SJCRH30 (cell line): ENCODE data around the gene GNA15. TPM values are rescaled to one million over a fixed set of nuclear protein-coding genes. Genes with fewer than 3 reads are reported as not detected.
"Not testable (repeated sequence)": the region's sequence is repeated elsewhere in the genome, so short reads cannot be mapped to it uniquely, and the experiment has no call there.

Experiments
- DNase-seq, 2 experiments: peaks; one replicate each; pipeline ENCODE4 v3.0.0-alpha.2; 2015 to 2020
- H3K27ac ChIP-seq: fragments of 250-450 bp; sonication (Bioruptor Pico); 2 replicates; pipeline ENCODE4 v1.5.1; 2020; ENCODE audit warnings: mild to moderate bottlenecking, moderate library complexity
- H3K27me3 ChIP-seq: fragments of 250-450 bp; sonication (Bioruptor Pico); 2 replicates; pipeline ENCODE4 v1.5.1; 2020; ENCODE audit warnings: mild to moderate bottlenecking, moderate library complexity
- H3K36me3 ChIP-seq: fragments of 250-450 bp; sonication (Bioruptor Pico); 2 replicates; pipeline ENCODE4 v1.5.1; 2020; ENCODE audit warnings: mild to moderate bottlenecking, moderate library complexity
- H3K4me1 ChIP-seq: fragments of 250-450 bp; sonication (Bioruptor Pico); 2 replicates; pipeline ENCODE4 v1.5.1; 2020; ENCODE audit warnings: mild to moderate bottlenecking, moderate library complexity
- H3K4me3 ChIP-seq: fragments of 250-450 bp; sonication (Bioruptor Pico); 2 replicates; pipeline ENCODE4 v1.5.1; 2020; ENCODE audit warnings: mild to moderate bottlenecking, moderate library complexity
- H3K9me3 ChIP-seq: fragments of 250-450 bp; sonication (Bioruptor Pico); replicated peaks from 2 replicates; pipeline ENCODE4 v1.5.1; 2020; ENCODE audit warnings: mild to moderate bottlenecking, moderate library complexity
- total RNA-seq: library from RNA; depleted of rRNA; stranded (reverse); fragments of >200 nt; shearing (Covaris generic); gene quantifications from 2 replicates; pipeline ENCODE4 v1.2.3, GENCODE V29; 2014

GNA15 gene
- total RNA-seq, 1 experiment from 2014 or later: 0.59 TPM

- Histone ChIP-seq H3K4me3 (no peak overlapping the region), H3K9me3 (no peaks in the 10 kb centered on the region), H3K36me3 (peaks cover 3% of the 10 kb centered on the region; the same call in 1 of the 2 replicates), H3K4me1 (no peaks in the 10 kb centered on the region; the same call in 1 of the 2 replicates), H3K27ac (no peak overlapping the region), H3K27me3 (no peaks in the 10 kb centered on the region)
- DNase-seq: no peak
These were observed 54.1 kb downstream of the GNA15 start for GRCh38 chr19:3189702-3190469.

- no peaks in the 10 kb centered on the region for H3K27me3 ChIP-seq
- DNase-seq: no peak
- no peaks in the 10 kb centered on the region; the same call in 1 of the 2 replicates for H3K4me1 ChIP-seq
- no peak overlapping the region for H3K4me3 ChIP-seq
- no peaks in the 10 kb centered on the region for H3K9me3 ChIP-seq
- no peak overlapping the region for H3K27ac ChIP-seq
- peaks cover 3% of the 10 kb centered on the region; the same call in 1 of the 2 replicates for H3K36me3 ChIP-seq
These were observed 54.6 kb downstream of the GNA15 start for GRCh38 chr19:3190470-3190770.

GRCh38 chr19:3190921-3191805 is 55.3 kb downstream of the GNA15 start:
- Histone ChIP-seq H3K27ac (no peak overlapping the region), H3K4me3 (no peak overlapping the region), H3K4me1 (no peaks in the 10 kb centered on the region; the same call in 1 of the 2 replicates), H3K36me3 (peaks cover 3% of the 10 kb centered on the region; the same call in 1 of the 2 replicates), H3K27me3 (no peaks in the 10 kb centered on the region), H3K9me3 (no peaks in the 10 kb centered on the region)
- no peak for DNase-seq

GRCh38 chr19:3191806-3192104 is 55.9 kb downstream of the GNA15 start:
- not testable (repeated sequence) for H3K27ac ChIP-seq, H3K4me3 ChIP-seq, H3K36me3 ChIP-seq, DNase-seq, H3K9me3 ChIP-seq, H3K4me1 ChIP-seq, H3K27me3 ChIP-seq

GRCh38 chr19:3192228-3192635 is 56.4 kb downstream of the GNA15 start:
- H3K4me1 ChIP-seq: no peaks in the 10 kb centered on the region; the same call in 1 of the 2 replicates
- no peaks in the 10 kb centered on the region for H3K9me3 ChIP-seq

GRCh38 chr19:3192684-3193083 is 56.9 kb downstream of the GNA15 start:
- no peak overlapping the region for H3K4me3 ChIP-seq
- H3K9me3 ChIP-seq: no peaks in the 10 kb centered on the region
- peaks cover 3% of the 10 kb centered on the region; the same call in 1 of the 2 replicates for H3K36me3 ChIP-seq
- H3K27ac ChIP-seq: no peak overlapping the region
- no peaks in the 10 kb centered on the region for H3K4me1 ChIP-seq
- H3K27me3 ChIP-seq: no peaks in the 10 kb centered on the region
- DNase-seq: no peak

More at GRCh38 chr19:3192228-3192635, 56.4 kb downstream of the GNA15 start:
- Histone ChIP-seq H3K27ac (no peak overlapping the region), H3K27me3 (no peaks in the 10 kb centered on the region), H3K4me3 (no peak overlapping the region), H3K36me3 (peaks cover 3% of the 10 kb centered on the region; the same call in 1 of the 2 replicates)
- DNase-seq: no peak

GRCh38 chr19:3193256-3194105 is 57.6 kb downstream of the GNA15 start:
- no peak for DNase-seq
- no peaks in the 10 kb centered on the region for H3K27me3 ChIP-seq

GRCh38 chr19:3194106-3195087 is 58.6 kb downstream of the GNA15 start:
- no peaks in the 10 kb centered on the region for H3K27me3 ChIP-seq
- H3K4me3 ChIP-seq: no peak overlapping the region
- H3K27ac ChIP-seq: no peak overlapping the region
- H3K9me3 ChIP-seq: no peaks in the 10 kb centered on the region
- peaks cover 3% of the 10 kb centered on the region; the same call in 1 of the 2 replicates for H3K36me3 ChIP-seq
- DNase-seq: peak in 1 of 2 experiments; percentile 37
- no peaks in the 10 kb centered on the region for H3K4me1 ChIP-seq

More at GRCh38 chr19:3193256-3194105, 57.6 kb downstream of the GNA15 start:
- Histone ChIP-seq H3K27ac (no peak overlapping the region), H3K4me3 (no peak overlapping the region), H3K9me3 (no peaks in the 10 kb centered on the region), H3K4me1 (no peaks in the 10 kb centered on the region), H3K36me3 (peaks cover 3% of the 10 kb centered on the region; the same call in 1 of the 2 replicates)

GRCh38 chr19:3196064-3196932 is 60.5 kb downstream of the GNA15 start:
- Histone ChIP-seq H3K9me3 (no peaks in the 10 kb centered on the region), H3K4me1 (no peaks in the 10 kb centered on the region), H3K27ac (no peak overlapping the region), H3K4me3 (no peak overlapping the region), H3K27me3 (no peaks in the 10 kb centered on the region), H3K36me3 (peaks cover 3% of the 10 kb centered on the region; the same call in 1 of the 2 replicates)
- no peak for DNase-seq

GRCh38 chr19:3196933-3197205 is 61.0 kb downstream of the GNA15 start:
- Histone ChIP-seq H3K36me3 (peaks cover 3% of the 10 kb centered on the region; the same call in 1 of the 2 replicates), H3K4me3 (no peak overlapping the region), H3K9me3 (no peaks in the 10 kb centered on the region), H3K4me1 (no peaks in the 10 kb centered on the region), H3K27me3 (no peaks in the 10 kb centered on the region), H3K27ac (no peak overlapping the region)
- DNase-seq: no peak

GRCh38 chr19:3198901-3199700 is 63.3 kb downstream of the GNA15 start:
- DNase-seq: no peak
- Histone ChIP-seq H3K4me1 (no peaks in the 10 kb centered on the region), H3K9me3 (no peaks in the 10 kb centered on the region), H3K27ac (no peak overlapping the region), H3K27me3 (no peaks in the 10 kb centered on the region), H3K4me3 (no peak overlapping the region), H3K36me3 (no peaks in the 10 kb centered on the region; the same call in 1 of the 2 replicates)

- H3K27ac ChIP-seq: no peak overlapping the region
- H3K9me3 ChIP-seq: no peaks in the 10 kb centered on the region
- peaks cover under 1% of the 10 kb centered on the region; the same call in 1 of the 2 replicates for H3K36me3 ChIP-seq
- H3K4me3 ChIP-seq: no peak overlapping the region
- no peaks in the 10 kb centered on the region for H3K27me3 ChIP-seq
- no peak for DNase-seq
- no peaks in the 10 kb centered on the region for H3K4me1 ChIP-seq
These were observed 65.4 kb downstream of the GNA15 start for GRCh38 chr19:3201072-3201700.
